ENCODE results near the gene COBL.

DNA sequence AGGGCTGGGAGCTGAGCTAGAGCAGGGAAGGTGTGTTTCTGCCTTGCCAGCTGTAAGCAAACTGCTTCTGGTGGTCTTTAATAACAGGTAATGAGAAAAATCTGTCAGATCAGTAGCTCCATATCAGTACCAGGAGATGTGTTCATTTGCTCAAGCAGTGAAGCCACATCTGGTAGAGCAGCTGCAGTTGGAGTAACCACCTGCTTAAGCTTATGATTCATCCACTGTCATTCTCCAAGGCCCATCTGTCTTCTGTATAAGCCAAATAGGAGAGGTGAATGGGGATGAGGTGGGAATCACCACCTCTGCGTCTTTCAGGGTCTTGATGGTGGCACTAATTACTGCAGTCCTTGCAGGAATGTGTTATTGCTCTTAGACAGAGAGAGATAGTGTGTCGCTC is 18.4 kb upstream of the COBL start:
- TF ChIP-seq TAF1 (IDR thresholded peaks at IDR 0.05; ENCODE audit: low read depth, low read length) = no peak
- TF ChIP-seq POLR2A (IDR thresholded peaks at IDR 0.05; ENCODE audit: low read depth, low read length) = no peak
